Mesendoderm (in vitro differentiated cells): ENCODE data around the gene P2RX6.
A peak's percentile ranks its signal among the peaks of the same experiment; 100 is the strongest.
"Not testable (repeated sequence)": the region's sequence is repeated elsewhere in the genome, so short reads cannot be mapped to it uniquely, and the experiment has no call there.

Experiments
- DNase-seq: peaks from one replicate; pipeline ENCODE4 v3.0.0; 2013
- H2AK5ac ChIP-seq: 2 replicates; pipeline ENCODE4 v1.6.1; 2013; ENCODE audit warnings: low read length, inconsistent platforms
- H2BK120ac ChIP-seq: 2 replicates; pipeline ENCODE4 v1.6.1; 2013; ENCODE audit warnings: low read depth, mild to moderate bottlenecking, low read length, moderate library complexity, mixed read lengths
- H2BK15ac ChIP-seq: replicated peaks from 2 replicates; pipeline ENCODE4 v1.6.1; 2013; ENCODE audit warnings: low read depth, mild to moderate bottlenecking, moderate library complexity
- H2BK5ac ChIP-seq: 2 replicates; pipeline ENCODE4 v1.6.1; 2013; ENCODE audit warnings: low read length, inconsistent platforms
- H3K18ac ChIP-seq: 2 replicates; pipeline ENCODE4 v1.6.1; 2013; ENCODE audit warnings: mild to moderate bottlenecking, low read length, mixed read lengths
- H3K23ac ChIP-seq: one replicate; pipeline ENCODE4 v1.6.1; 2013; ENCODE audit warnings: low read length
- H3K27ac ChIP-seq: 2 replicates; pipeline ENCODE4 v1.5.1; 2013; ENCODE audit warnings: low read depth, mild to moderate bottlenecking, inconsistent platforms, low read length, moderate library complexity
- H3K27me3 ChIP-seq: 2 replicates; pipeline ENCODE4 v1.6.1; 2013; ENCODE audit warnings: low read length, control low read depth, mild to moderate bottlenecking, inconsistent platforms; ENCODE audit not compliant: insufficient read depth, poor library complexity
- H3K36me3 ChIP-seq: 2 replicates; pipeline ENCODE4 v1.6.1; 2013; ENCODE audit warnings: low read length, inconsistent platforms; ENCODE audit not compliant: control insufficient read depth, insufficient read depth
- H3K4ac ChIP-seq: one replicate; pipeline ENCODE4 v1.6.1; 2013; ENCODE audit warnings: low read depth, mild to moderate bottlenecking, low read length, moderate library complexity
- H3K4me1 ChIP-seq: 2 replicates; pipeline ENCODE4 v1.6.1; 2013; ENCODE audit warnings: low read depth, low read length, inconsistent platforms; ENCODE audit not compliant: control insufficient read depth
- H3K4me2 ChIP-seq: 2 replicates; pipeline ENCODE4 v1.6.1; 2013; ENCODE audit warnings: low read length
- H3K4me3 ChIP-seq: 2 replicates; pipeline ENCODE4 v1.5.1; 2013; ENCODE audit warnings: mild to moderate bottlenecking, low read length
- H3K56ac ChIP-seq: one replicate; pipeline ENCODE4 v1.6.1; 2013; ENCODE audit warnings: low read length
- H3K79me1 ChIP-seq: 2 replicates; pipeline ENCODE4 v1.6.1; 2013; ENCODE audit warnings: low read length, inconsistent platforms
- H3K79me2 ChIP-seq: 2 replicates; pipeline ENCODE4 v1.6.1; 2013; ENCODE audit warnings: mild to moderate bottlenecking, low read length; ENCODE audit not compliant: control insufficient read depth, insufficient read depth
- H3K9ac ChIP-seq: 2 replicates; pipeline ENCODE4 v1.6.1; 2013; ENCODE audit warnings: low read length, inconsistent platforms
- H4K5ac ChIP-seq: one replicate; pipeline ENCODE4 v1.6.1; 2013; ENCODE audit warnings: low read length
- H4K8ac ChIP-seq: one replicate; pipeline ENCODE4 v1.6.1; 2013; ENCODE audit warnings: low read depth, mild to moderate bottlenecking, control low read depth, low read length, moderate library complexity
- WGBS: extraction: QIAGEN DNeasy Blood & Tissue Kit; methylation state at CpG from one replicate; pipeline ENCODE4 v1.1.7; 2013; ENCODE audit warnings: low lambda C conversion rate, missing lambda C conversion rate; ENCODE audit not compliant: insufficient coverage; ENCODE audit errors: extremely low coverage; 5-methylcytosine and 5-hydroxymethylcytosine counted together

P2RX6 gene

DNA sequence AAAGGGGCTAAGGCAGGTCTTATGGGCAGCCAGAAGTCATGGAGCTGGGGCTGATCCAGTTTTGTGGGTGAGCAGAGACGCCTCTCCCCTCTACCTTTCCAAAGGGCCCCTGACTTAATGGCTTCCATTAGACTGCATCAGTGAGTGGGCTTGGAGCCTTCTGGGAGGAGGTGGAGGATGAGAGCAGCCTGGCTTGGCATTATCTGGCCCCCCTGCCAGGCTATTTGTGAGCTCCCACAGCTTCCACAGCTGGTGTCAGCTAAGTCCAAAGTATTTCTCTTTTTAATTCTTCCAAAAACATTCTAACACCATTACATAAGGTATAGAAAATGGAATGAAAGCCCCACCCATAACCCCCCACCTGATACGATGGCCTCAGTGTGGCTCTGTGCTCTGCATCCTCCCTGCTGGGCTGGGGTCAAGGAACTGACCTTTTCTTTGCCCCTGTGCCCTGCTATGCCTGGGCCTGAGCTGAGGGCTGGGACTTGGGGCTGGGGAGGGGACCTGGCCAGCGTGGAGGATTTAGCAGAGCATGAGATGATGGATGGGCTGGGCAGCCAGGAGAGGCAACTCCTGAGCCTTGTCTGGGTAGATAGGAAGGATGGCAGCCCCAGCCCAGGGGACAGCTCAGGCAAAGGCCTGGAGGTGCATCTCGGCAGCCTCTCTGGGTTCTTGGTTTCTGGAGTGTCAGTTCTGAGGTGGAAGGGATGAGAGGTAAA, 43.9 kb upstream of the P2RX6 start:
- H3K23ac ChIP-seq, result no peak overlapping the region
- H2BK15ac ChIP-seq, result no peak overlapping the region
- H3K4me1 ChIP-seq, result peaks cover 2% of the 10 kb centered on the region
- peak; percentile 22 for DNase-seq
- no peak overlapping the region for H3K56ac ChIP-seq
- no peak overlapping the region for H2AK5ac ChIP-seq
- H3K4ac ChIP-seq, result no peak overlapping the region
- H4K8ac ChIP-seq, result no peak overlapping the region
- H2BK120ac ChIP-seq, result no peak overlapping the region
- no peak overlapping the region for H3K9ac ChIP-seq
- no peak overlapping the region for H2BK5ac ChIP-seq
- no peak overlapping the region for H3K4me3 ChIP-seq
- no peak overlapping the region for H4K5ac ChIP-seq
- no peaks in the 10 kb centered on the region for H3K27me3 ChIP-seq
- WGBS, result no CpG with 5 or more reads among the region's 4 CpGs
- H3K27ac ChIP-seq, result no peak overlapping the region
- no peak overlapping the region for H3K18ac ChIP-seq
- H3K4me2 ChIP-seq, result no peak overlapping the region
- H3K79me2 ChIP-seq, result no peaks in the 10 kb centered on the region
- H3K36me3 ChIP-seq, result no peaks in the 10 kb centered on the region
- H3K79me1 ChIP-seq, result no peaks in the 10 kb centered on the region

DNA sequence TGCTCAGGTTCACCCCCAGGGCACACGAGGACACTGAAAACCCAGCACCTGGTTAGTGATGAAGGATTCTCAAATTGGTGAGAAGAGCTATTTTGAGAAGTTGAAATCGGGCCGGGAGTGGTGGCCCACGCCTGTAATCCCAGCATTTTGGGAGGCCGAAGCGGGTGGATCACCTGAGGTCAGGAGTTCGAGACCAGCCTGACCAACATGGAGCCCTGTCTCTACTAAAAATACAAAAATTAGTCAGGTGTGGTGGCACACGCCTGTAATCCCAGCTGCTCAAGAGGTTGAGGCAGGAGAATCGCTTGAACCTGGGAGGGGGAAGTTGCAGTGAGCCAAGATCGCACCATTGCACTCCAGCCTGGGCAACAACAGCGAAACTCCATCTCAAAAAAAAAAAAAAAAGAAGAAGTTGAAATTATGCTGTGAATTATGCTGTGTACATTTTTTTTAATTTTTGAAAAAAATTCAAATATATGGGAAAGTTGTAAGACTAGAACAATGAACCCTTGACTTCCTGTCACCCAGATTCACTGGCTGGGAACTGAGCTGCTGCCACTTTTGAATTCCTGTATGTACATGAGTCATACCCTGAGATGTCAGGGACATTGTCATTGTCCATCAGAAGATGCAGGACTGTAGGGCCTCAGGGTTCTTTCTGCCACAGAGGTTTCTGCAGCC, 42.8 kb upstream of the P2RX6 start:
- not testable (repeated sequence) for H2AK5ac ChIP-seq, H4K5ac ChIP-seq, H2BK5ac ChIP-seq, H4K8ac ChIP-seq, H2BK15ac ChIP-seq, H3K56ac ChIP-seq, H2BK120ac ChIP-seq, H3K79me1 ChIP-seq, H3K4ac ChIP-seq, H3K4me2 ChIP-seq, H3K18ac ChIP-seq, H3K27ac ChIP-seq, H3K36me3 ChIP-seq, H3K9ac ChIP-seq, H3K4me1 ChIP-seq, H3K79me2 ChIP-seq, H3K27me3 ChIP-seq, H3K23ac ChIP-seq, H3K4me3 ChIP-seq
- WGBS, result no CpG with 5 or more reads among the region's 11 CpGs
- peak; percentile 32 for DNase-seq

DNA sequence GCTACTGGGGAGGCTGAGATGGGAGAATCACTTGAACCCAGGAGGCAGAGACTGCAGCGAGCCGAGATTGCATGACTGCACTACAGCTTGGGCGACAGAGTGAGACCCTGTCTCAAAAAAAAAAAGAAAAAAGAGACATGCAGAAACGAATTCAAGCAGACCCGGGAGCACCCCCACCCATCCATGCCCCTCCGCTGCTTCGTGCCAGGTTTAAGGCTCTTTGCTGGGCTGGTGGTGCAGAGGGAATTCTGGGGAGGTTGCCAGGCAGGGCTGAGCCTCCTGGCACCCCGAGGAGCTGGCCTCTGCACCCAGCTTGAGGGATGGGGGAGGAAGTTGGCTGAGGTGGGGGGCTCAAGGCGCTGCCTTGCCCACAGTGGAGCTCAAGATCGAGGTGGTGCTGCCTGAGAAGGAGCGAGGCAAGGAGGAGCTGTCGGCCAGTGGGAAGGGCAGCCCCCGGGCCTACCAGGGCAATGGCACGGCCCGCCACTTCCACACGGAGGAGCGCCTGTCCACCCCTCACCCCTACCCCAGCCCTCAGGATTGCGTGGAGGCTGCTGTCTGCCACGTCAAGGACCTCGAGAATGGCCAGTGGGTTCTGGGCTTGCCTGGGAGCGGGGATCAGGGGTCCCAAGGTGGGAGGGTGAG, 41.9 kb upstream of the P2RX6 start:
- Histone ChIP-seq H2BK120ac (no peak overlapping the region), H3K79me2 (no peaks in the 10 kb centered on the region), H2BK5ac (no peak overlapping the region), H3K18ac (no peak overlapping the region), H3K36me3 (no peaks in the 10 kb centered on the region), H3K4ac (no peak overlapping the region), H4K8ac (no peak overlapping the region), H3K23ac (no peak overlapping the region), H3K4me3 (no peak overlapping the region), H2BK15ac (no peak overlapping the region), H3K79me1 (no peaks in the 10 kb centered on the region), H3K56ac (no peak overlapping the region), H3K4me1 (no peaks in the 10 kb centered on the region), H3K27ac (no peak overlapping the region), H3K27me3 (no peaks in the 10 kb centered on the region), H3K4me2 (no peak overlapping the region), H4K5ac (no peak overlapping the region), H2AK5ac (no peak overlapping the region), H3K9ac (no peak overlapping the region)
- WGBS, result no CpG with 5 or more reads among the region's 21 CpGs
- no peak for DNase-seq

DNA sequence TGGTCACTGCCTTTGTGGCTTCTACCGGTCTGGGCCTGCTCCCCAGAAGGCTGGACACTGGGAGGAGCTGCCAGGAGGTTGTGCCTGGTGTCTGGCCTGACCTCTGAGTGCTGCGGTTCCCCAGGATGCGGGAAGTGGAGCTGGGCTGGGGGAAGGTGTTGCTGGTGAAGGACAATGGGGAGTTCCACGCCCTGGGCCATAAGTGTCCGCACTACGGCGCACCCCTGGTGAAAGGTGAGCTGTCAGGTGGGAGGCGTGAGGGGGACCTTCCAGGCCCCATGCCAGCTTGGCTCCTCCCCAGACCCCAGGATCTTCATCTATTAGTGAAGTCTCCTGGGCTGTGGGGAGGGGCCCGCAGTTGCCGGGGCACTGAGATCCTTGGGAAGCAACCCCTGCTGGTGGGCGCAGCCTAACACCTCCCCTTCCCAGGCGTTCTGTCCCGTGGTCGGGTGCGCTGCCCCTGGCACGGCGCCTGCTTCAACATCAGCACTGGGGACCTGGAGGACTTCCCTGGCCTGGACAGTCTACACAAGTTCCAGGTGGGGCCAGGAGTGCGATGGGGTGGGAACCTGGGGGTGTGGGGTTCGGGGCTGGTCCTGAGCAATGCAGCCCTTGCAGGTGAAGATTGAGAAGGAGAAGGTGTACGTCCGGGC, 41.2 kb upstream of the P2RX6 start:
- Histone ChIP-seq H4K5ac (no peak overlapping the region), H2BK5ac (no peak overlapping the region), H2BK120ac (no peak overlapping the region), H2AK5ac (no peak overlapping the region), H3K9ac (no peak overlapping the region), H3K79me1 (no peaks in the 10 kb centered on the region), H3K4me1 (no peaks in the 10 kb centered on the region), H3K36me3 (no peaks in the 10 kb centered on the region), H3K18ac (no peak overlapping the region), H3K27ac (no peak overlapping the region), H3K4me3 (no peak overlapping the region), H3K23ac (no peak overlapping the region), H3K79me2 (no peaks in the 10 kb centered on the region), H2BK15ac (no peak overlapping the region), H3K27me3 (no peaks in the 10 kb centered on the region), H4K8ac (no peak overlapping the region), H3K4ac (no peak overlapping the region), H3K4me2 (no peak overlapping the region), H3K56ac (no peak overlapping the region)
- no CpG with 5 or more reads among the region's 21 CpGs for WGBS
- no peak for DNase-seq

DNA sequence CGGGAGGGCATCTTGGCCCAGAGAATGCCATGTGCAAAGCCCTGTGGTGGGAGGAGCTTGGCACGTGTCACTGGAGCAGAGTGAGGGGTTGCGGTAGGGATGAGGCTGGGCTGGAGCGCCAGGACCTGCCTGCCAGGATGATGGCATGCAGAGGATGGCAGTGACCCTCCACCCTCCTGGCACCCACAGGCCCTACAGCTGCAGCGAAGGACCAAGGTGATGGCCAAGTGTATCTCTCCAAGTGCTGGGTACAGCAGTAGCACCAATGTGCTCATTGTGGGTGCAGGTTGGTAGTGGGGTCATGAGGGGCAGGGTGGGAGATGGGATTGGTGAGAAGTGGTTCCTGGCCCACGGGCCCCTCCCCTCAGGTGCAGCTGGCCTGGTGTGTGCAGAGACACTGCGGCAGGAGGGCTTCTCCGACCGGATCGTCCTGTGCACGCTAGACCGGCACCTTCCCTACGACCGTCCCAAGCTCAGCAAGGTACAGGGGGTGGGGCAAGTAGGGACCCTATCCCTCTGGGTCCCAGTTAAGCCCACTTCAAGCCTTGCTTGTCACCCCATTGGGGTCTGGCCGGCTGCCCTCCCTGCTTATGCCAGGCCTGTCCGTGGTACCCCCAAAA, 40.5 kb upstream of the P2RX6 start:
- no CpG with 5 or more reads among the region's 16 CpGs for WGBS
- Histone ChIP-seq H2BK120ac (no peak overlapping the region), H3K56ac (no peak overlapping the region), H3K27me3 (no peaks in the 10 kb centered on the region), H4K8ac (no peak overlapping the region), H2AK5ac (no peak overlapping the region), H3K4me2 (no peak overlapping the region), H3K79me1 (no peaks in the 10 kb centered on the region), H3K23ac (no peak overlapping the region), H3K4me1 (no peaks in the 10 kb centered on the region), H2BK5ac (no peak overlapping the region), H3K18ac (no peak overlapping the region), H4K5ac (no peak overlapping the region), H3K9ac (no peak overlapping the region), H3K79me2 (no peaks in the 10 kb centered on the region), H3K27ac (no peak overlapping the region), H3K36me3 (no peaks in the 10 kb centered on the region), H3K4me3 (no peak overlapping the region), H3K4ac (no peak overlapping the region), H2BK15ac (no peak overlapping the region)
- no peak for DNase-seq
